HG02840 (cell line): ENCODE data around the gene DSC2.
"Not testable (repeated sequence)": the region's sequence is repeated elsewhere in the genome, so short reads cannot be mapped to it uniquely, and the experiment has no call there.

ENCODE experiments used
- ATAC-seq: cut with Tn5 transposase; IDR thresholded peaks from one replicate; pipeline ENCODE4 v1.9.1; 2021; ENCODE audit warnings: mild to moderate bottlenecking, moderate library complexity, moderate number of reproducible peaks; ENCODE audit not compliant: unreplicated experiment, low FRiP score

Gene DSC2

DNA sequence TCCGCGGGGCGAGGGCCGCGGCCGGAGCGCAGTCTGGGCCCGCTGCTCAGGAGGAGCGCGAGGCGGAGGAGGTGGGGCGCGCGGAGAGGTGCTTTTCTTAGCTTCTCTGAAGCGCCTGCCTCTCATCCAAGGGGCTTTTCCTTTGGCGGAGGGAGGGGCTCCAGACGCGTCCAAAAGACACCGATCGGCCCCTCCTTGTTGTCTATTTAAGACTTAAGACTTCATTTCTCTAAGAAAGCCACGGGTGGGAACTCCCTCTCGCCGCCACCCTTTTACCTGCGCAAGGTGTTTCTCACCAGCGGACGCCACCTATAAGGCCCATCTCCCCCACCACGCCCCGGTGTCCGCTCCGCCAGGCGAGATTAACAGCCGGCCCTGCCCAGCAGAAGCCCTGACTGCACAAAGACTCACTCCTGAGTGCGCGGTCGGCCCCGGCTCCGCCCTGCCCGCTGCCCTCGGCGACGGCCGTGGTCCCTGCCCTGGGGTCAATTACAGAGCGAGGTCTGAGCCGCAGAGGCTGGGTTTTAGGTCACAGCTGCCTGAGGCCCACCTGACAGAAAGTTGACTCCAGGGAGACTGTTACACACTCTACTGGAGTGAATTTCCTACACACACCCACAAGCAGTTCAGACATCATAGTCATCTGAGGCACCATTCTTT lies at the start of gene DSC2:
Gene DSC2 (minus strand): TSS at position 397 of the 660 bp plus-strand sequence. CDS start 450 bp downstream, outside the sequence.
- no peak for ATAC-seq

DNA sequence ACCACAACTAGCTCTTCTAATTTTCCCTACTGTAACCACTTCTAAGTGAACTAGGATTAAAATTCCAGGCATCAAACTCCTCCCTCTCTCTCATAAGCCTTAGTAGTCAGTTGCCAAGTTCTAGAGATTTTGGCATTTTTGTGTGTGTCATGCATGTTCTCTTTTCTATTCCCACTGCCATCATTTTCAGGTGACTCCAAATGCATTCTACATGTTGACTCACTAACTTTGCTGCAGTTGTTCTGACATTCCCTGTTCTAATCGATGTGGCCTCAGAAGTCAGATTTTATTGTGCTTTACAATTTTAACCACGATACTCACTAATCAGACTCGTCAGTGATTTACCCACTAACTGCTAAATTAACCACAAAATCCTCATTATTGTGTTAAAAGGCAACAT lies 47.1 kb upstream of the DSC2 start:
- no peak for ATAC-seq

DNA sequence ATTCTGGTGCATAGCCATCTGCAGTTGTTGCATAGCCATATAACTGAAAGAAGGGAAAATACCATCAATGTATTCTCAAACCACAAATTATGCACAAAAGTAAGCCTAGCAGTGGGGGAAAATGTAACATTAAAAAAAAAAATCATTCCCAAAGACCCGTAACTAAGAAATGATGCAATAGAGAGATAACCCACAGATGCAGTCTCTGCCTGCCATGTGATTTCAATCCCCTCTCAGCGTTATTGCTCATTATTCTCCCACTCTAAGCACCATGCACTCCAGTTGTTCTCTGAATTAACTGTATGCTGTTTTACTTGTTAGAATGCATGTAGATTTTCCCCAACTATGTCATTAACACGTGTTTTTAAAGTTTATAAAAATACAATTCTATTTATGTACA lies 46.4 kb upstream of the DSC2 start:
- no peak for ATAC-seq

DNA sequence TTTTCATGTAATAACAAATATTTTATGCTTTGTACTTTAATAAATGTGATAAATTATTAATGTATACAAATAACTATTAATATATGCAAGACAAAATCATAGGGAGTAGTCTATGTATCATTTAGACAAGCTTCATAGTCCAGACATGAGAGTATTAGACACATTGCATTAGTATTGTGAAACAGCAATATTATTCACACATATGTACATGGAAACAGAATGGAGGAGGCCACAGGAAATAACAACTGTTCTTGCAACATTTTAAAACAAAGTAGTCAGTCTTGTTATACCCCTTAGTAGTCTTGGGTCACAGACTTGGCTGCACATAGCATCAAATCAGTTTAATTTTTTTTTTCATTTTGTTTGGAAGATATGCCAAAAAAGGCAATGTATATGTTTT lies 44.6 kb upstream of the DSC2 start:
- no peak for ATAC-seq

DNA sequence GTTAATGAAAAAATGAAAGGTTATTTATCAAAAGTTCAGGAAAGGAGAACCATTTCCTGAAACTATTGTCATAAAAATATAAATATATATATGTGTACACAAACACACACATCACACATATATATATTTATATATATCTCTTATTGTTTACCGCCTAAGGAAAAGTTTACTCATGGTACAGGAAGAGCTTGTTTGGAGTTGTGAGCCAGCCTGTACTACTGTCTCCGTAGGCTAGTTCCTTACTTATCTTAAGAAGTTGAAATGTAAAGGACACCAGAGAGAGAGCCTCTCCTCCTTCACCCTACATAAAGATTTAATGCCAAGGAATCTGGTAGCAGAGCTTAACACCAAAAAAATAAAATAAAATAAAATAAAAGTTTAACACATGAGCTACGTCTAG lies 40.8 kb upstream of the DSC2 start:
- no peak for ATAC-seq

GRCh38 chr18:31138709-31139108 lies 36.5 kb upstream of the DSC2 start:
- no peak for ATAC-seq

DNA sequence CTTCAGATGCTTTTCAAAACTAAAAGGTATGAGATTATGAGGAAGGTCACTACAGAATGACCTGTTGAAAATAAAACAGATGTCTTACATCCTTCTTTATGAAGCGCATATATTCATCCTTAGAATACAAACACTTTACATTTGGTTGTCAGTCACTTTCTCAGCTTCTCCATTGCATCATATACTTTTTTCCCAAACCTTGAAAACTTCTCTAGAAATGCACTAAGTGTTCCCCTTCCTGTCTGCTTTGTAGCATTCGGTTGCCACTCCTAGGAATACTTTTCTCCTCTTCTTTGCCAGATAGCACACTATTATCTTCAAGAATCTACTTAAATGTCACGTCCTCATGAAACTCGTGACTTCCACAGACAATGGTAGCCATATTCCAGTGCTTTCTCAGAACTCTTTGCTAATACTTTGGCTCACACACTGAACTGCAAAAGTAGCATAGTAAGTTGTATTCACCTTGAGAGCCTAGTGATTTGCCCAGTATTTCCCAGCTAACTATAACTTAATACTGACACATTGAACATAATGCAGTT lies 32.8 kb upstream of the DSC2 start:
- ATAC-seq, result no peak

- ATAC-seq, result no peak
Measured at GRCh38 chr18:31129398-31130115, 27.3 kb upstream of the DSC2 start.

DNA sequence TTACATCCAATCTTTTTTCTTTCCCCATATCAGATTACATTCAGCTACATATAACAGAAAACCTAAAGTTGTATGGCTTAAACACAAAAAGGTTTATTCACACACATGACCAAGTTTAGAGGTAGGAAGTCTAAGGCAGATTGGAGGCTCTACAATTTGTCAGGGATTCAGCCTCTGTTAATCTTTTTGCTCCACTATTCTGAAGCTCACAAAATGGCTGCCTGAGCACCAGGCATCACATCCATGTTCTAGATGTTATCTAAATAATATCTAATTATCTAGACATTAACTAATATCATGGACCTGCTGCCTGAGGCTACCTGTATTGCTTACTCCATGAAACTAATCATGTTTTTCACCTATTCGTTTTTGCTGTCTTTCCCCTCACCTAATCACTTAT lies 23.7 kb upstream of the DSC2 start:
- ATAC-seq, result no peak

DNA sequence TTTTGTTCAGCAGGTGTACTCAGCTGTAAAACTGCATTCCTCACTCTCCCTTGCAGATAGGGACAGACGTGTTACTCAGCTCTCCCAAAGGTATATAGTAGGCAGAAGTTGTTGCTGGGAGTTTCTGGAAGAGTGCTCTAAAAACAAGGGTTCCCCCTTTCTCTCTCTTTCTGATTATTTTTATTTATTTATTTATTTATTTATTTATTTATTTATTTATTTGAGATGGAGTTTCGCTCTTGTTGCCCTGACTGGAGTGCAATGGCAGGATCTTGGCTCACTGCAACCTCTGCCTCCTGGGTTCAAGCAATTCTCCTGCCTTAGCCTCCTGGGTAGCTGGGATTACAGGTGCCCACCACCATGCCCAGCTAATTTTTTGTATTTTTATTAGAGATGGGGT lies 20.9 kb upstream of the DSC2 start:
- not testable (repeated sequence) for ATAC-seq

GRCh38 chr18:31120594-31120993 lies 18.4 kb upstream of the DSC2 start:
- ATAC-seq, result no peak

GRCh38 chr18:31116853-31117595 lies 14.8 kb upstream of the DSC2 start:
- no peak for ATAC-seq

DNA sequence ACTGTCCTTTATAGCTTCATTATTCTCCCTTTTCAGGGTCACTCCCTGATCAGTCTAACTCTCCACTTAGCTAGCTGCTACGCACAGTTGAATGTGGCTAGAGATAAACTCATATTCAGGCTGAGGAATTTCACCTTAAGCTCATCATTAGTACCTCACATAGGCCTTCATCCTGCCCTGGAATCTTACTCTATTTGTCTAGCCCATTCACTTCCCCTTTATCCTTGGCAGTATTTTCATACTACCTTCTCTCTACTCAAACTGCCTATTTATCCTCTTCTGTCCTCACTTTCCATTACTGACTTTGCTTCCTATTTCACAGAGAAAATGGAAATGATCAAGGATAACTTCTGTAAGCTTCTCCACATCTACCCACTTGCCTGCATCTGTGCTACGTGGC lies 10.6 kb upstream of the DSC2 start:
- no peak for ATAC-seq

- no peak for ATAC-seq
Measured at GRCh38 chr18:31105733-31106132, 3.5 kb upstream of the DSC2 start.

DNA sequence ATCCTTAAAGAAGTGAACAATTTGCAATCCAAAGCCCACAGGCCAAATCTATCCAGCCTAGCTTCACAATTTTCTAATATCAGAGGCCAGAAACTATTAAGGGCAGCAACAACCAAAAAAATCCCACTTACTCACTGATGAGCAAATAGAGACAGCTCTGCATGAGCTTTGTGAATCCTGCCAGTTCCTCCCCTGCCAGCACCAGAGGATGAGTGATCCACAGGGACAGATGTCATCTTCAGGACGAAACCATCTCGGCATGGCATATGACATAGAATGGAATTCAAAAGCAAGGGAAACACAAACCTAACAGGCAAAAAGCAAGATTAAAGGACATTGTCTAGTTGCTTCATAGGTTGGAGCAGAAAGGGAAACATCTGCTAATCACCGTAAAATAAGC lies 2.2 kb upstream of the DSC2 start:
- no peak for ATAC-seq

DNA sequence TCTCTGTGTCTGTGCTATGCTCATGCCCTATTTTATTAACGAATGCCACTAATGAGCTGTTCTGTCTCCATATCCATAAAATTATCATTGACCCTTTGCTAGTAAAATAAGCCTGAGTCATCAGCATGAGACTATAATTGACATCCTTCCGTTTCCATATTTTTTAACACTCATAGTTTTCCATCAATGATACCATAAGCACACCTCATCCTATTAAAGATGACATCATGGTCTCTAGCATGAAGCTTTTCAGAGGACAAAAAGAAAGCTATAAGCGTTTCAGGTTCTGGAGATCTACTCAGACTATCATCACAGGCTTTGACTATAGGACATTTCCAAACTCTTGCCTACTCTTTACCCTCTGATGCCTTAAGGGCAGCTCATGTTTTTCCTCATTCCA lies 1.2 kb upstream of the DSC2 start:
- no peak for ATAC-seq

GRCh38 chr18:31102941-31103340 lies 720 bp upstream of the DSC2 start:
- ATAC-seq, result no peak

DNA sequence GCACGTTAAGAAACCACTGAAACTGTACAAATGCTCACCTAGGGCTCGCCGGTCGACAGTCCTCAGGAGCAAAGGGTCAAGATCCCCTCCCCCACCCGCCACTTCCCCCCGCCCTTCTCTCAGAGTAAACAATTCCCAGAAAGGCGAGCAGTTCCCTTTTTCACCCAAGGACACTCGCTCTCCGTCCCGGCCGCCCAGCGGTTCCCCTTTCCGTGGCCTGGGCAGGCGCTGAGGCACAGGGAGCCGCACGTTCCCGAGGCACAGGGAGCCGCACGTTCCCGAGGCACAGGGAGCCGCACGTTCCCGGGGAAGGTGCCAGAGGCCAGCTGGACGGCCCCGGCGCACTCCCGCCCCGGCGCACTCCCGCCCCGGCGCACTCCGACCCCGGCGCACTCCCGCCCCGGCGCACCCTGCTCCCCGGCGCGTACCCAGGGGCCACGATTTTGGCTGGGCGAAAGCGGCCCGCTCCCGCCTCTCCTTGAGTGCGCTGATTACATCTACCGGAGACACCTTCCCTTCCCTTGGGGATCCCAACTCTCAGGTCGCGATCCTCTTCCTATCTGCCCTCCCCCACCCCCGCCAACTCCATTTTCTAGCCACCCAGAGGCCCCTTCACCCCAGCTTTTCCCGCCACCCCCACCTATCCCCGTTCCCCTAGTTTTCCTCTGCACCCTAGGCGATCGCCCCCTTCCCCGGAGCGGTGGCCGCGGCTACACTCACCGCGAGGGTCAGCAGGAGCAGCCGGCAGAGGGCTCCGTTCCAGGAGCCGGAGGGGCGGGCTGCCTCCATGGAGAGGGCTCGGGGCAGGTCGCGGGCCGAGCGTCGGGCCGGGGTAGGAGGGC lies 817 bp downstream of the DSC2 start:
- no peak for ATAC-seq

DNA sequence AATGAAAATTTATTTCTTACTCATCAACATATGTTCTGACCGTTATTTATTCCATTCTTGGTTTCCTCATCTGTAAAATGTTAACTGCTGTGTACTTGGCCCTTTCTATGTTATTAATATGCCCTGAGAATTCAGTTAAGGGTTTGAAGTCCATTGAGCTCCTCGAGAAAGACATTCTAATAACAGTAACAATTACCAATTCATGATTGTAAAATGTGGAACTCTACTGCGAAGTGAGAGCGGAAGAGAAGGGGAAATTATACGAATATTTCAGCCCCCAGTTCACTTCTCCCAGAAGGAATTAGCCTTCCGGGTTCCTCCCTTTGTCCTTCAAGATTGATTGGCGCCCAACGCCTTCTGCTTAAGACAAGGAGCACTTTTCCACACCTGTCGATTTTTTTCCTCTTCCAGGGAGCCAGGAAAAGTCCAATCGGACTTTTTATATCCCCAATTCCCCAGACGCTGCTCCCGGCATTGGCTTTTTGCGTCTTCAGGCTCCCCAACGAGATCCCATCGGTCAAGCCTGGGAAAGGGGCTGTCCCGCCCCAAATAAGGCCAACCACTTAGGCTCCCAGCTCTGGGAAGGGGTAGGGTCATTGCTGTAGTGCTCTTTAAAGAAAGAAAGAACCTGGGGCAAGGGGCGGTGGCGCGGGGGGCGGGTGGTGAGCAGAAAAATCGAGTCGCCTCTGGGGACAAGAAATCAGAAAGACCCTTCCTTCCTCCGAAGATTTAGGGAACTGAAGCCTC lies 1.6 kb downstream of the DSC2 start:
- ATAC-seq, result no peak
